GM19372 (cell line): ENCODE measurements around the gene CDK4.
"Not testable (repeated sequence)": the region's sequence is repeated elsewhere in the genome, so short reads cannot be mapped to it uniquely, and the experiment has no call there.

Experiments
- ATAC-seq: cut with Tn5 transposase; IDR thresholded peaks from one replicate; pipeline ENCODE4 v1.9.1; 2021; ENCODE audit warnings: mild to moderate bottlenecking, low read depth, moderate library complexity; ENCODE audit not compliant: unreplicated experiment

Gene CDK4

GRCh38 chr12:57727758-57728395, 24.2 kb downstream of the CDK4 start:
- no peak for ATAC-seq

GRCh38 chr12:57726884-57727757, 25.0 kb downstream of the CDK4 start:
- no peak for ATAC-seq

- ATAC-seq: no peak
These were observed 25.8 kb downstream of the CDK4 start for GRCh38 chr12:57726151-57726883.

- ATAC-seq: no peak
These were observed 26.3 kb downstream of the CDK4 start for GRCh38 chr12:57725851-57726150.

GRCh38 chr12:57724936-57725740, 27.0 kb downstream of the CDK4 start:
- no peak for ATAC-seq

- ATAC-seq: no peak
These were observed 27.8 kb downstream of the CDK4 start for GRCh38 chr12:57724003-57724935.

GRCh38 chr12:57723630-57723962, 28.5 kb downstream of the CDK4 start:
- no peak for ATAC-seq

GRCh38 chr12:57722716-57723629, 29.1 kb downstream of the CDK4 start:
- no peak for ATAC-seq

- not testable (repeated sequence) for ATAC-seq
These were observed 30.1 kb downstream of the CDK4 start for GRCh38 chr12:57721846-57722608.

GRCh38 chr12:57720606-57721595, 31.2 kb downstream of the CDK4 start:
- ATAC-seq: no peak

- ATAC-seq: no peak
These were observed 32.1 kb downstream of the CDK4 start for GRCh38 chr12:57719777-57720605.

GRCh38 chr12:57718641-57719528, 33.2 kb downstream of the CDK4 start:
- no peak for ATAC-seq

- ATAC-seq: no peak
These were observed 34.1 kb downstream of the CDK4 start for GRCh38 chr12:57717846-57718640.

GRCh38 chr12:57717131-57717530, 35.0 kb downstream of the CDK4 start:
- no peak for ATAC-seq
